ENCODE results near the gene TBC1D13. TPM values are rescaled to one million over a fixed set of nuclear protein-coding genes. Genes with fewer than 3 reads are reported as not detected.

Gene TBC1D13
- total and polyA plus RNA-seq, 2 of the 4 experiments (the other 2 are of a cell fraction), result 9.1 to 26.4 TPM

DNA sequence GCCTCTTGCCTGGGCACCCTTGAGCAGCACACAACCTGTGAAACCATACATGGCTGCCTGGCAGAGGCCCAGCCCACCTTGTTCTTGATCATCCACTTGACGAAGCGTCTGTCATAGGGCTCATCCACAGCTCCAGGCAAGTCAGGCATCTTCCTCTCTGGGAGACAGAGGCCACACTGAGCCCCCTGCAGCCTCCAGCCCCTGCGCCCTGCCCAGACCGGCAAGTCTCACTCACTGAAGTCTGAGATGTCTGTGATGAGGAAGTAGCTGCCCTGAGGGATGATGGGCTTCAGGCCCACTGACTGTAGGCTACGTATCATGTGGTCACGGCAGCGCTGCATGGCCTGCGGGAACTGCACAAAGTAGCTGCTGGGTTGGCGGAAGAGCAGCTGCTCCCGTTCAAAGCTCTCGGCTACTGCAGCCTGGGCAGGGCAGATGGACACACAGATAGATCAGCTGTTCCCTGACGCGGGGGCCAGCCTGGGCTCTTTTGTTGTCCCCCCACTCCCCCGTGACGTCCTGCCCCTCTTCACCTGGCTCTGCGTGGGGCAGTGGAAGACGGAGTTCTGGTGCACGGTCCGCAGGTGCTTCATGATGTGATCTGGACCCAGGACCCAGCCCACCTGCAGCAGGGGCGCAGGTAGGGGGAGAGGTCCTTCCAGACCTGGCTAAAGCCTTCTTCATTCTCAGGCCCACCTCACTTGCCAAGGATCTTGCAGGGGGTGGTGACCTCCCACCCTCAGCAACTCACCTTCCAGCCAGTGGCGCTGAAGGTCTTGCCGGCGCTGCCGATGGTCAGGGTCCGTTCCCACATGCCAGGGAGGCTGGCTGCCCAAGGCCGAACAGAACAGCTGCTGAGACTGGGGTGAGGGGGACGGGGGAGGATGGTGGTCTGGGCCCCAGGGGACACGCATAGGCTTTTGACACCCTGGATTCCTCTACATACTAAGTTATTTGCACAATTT, 48.5 kb downstream of the TBC1D13 start:
- no peak overlapping the region for H2BK5ac ChIP-seq (ENCODE audit: low read depth, low read length, poor library complexity, severe bottlenecking)
- dilution Hi-C loops (cut with HindIII; ENCODE audit: low sequenced_read_pairs, unreplicated experiment), result no loop called here
- peaks cover 5% of the 10 kb centered on the region; the same call in 1 of the 2 replicates for H3K36me3 ChIP-seq (ENCODE audit: control insufficient read depth, insufficient read depth, low read length)
- no peak overlapping the region for H4K8ac ChIP-seq (ENCODE audit: low read depth in 2 of 2, low read length in 2 of 2)
- no peak overlapping the region for H3K27ac ChIP-seq (ENCODE audit: insufficient read depth, low read length)
- no peak overlapping the region for H3K14ac ChIP-seq (replicated peaks; ENCODE audit: low read depth, low read length)
- ChIA-PET POLR2A (ENCODE audit: unreplicated experiment) (no interaction called here), CTCF (no interaction called here)
- H2BK15ac ChIP-seq (ENCODE audit: low read depth, low read length), result no peak overlapping the region
- H3K56ac ChIP-seq (ENCODE audit: extremely low read depth, insufficient read depth, low read length), result no peak overlapping the region
- 99% methylated on average over 9 of the region's 28 CpGs; no CpG with 5 or more reads in 1 of the 2 experiments for WGBS, 2 experiments (ENCODE audit: extremely low coverage in 2 of 2, insufficient read length in 1 of 2)
- no peak overlapping the region for H3K4me2 ChIP-seq (ENCODE audit: low read depth, low read length)
- no peaks in the 10 kb centered on the region for H3K27me3 ChIP-seq (ENCODE audit: control insufficient read depth, insufficient read depth, low read length)
- no peaks in the 10 kb centered on the region for H3K9me3 ChIP-seq (ENCODE audit: control insufficient read depth, insufficient read depth, low read length)
- no peak overlapping the region for H2AFZ ChIP-seq (replicated peaks; ENCODE audit: low read length, poor library complexity)
- H3K79me1 ChIP-seq (ENCODE audit: low read depth in 1 of 2, low read length in 2 of 2), result no peaks in the 10 kb centered on the region
- TF ChIP-seq, protein P1, sequence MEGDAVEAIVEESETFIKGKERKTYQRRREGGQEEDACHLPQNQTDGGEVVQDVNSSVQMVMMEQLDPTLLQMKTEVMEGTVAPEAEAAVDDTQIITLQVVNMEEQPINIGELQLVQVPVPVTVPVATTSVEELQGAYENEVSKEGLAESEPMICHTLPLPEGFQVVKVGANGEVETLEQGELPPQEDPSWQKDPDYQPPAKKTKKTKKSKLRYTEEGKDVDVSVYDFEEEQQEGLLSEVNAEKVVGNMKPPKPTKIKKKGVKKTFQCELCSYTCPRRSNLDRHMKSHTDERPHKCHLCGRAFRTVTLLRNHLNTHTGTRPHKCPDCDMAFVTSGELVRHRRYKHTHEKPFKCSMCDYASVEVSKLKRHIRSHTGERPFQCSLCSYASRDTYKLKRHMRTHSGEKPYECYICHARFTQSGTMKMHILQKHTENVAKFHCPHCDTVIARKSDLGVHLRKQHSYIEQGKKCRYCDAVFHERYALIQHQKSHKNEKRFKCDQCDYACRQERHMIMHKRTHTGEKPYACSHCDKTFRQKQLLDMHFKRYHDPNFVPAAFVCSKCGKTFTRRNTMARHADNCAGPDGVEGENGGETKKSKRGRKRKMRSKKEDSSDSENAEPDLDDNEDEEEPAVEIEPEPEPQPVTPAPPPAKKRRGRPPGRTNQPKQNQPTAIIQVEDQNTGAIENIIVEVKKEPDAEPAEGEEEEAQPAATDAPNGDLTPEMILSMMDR (conservative IDR thresholded peaks at IDR 0.05; ENCODE audit: low read depth, low read length), result no peak
- TF ChIP-seq, protein P2, sequence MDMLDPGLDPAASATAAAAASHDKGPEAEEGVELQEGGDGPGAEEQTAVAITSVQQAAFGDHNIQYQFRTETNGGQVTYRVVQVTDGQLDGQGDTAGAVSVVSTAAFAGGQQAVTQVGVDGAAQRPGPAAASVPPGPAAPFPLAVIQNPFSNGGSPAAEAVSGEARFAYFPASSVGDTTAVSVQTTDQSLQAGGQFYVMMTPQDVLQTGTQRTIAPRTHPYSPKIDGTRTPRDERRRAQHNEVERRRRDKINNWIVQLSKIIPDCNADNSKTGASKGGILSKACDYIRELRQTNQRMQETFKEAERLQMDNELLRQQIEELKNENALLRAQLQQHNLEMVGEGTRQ (IDR thresholded peaks at IDR 0.05; ENCODE audit: low read depth, low read length), result no peak
- TF ChIP-seq RFX5 (IDR thresholded peaks at IDR 0.05; ENCODE audit: low read depth, low read length), result no peak
- TF ChIP-seq MAZ (IDR thresholded peaks at IDR 0.05; ENCODE audit: borderline replicate concordance, low read depth, low read length), result no peak
- TF ChIP-seq RAD21 (IDR thresholded peaks at IDR 0.05; ENCODE audit: low read length), result no peak
- no peak for TF ChIP-seq NFE2L2 (IDR thresholded peaks at IDR 0.05; ENCODE audit: low read depth, low read length)
- TF ChIP-seq SMC3 (IDR thresholded peaks at IDR 0.05; ENCODE audit: low read depth, low read length), result no peak
- TF ChIP-seq ELK1 (IDR thresholded peaks at IDR 0.05; ENCODE audit: borderline replicate concordance, low read depth, low read length), result no peak
- no peak for TF ChIP-seq POLR2A (IDR thresholded peaks at IDR 0.05; ENCODE audit: low read depth, low read length)
- no peak for TF ChIP-seq RCOR1 (IDR thresholded peaks at IDR 0.05; ENCODE audit: insufficient replicate concordance, low read length)
- TF ChIP-seq FOS (IDR thresholded peaks at IDR 0.05; ENCODE audit: low read depth, low read length), result no peak
- TF ChIP-seq MAFK (IDR thresholded peaks at IDR 0.05; ENCODE audit: low read depth, low read length), result no peak
- no peak for TF ChIP-seq BHLHE40 (IDR thresholded peaks at IDR 0.05; ENCODE audit: low read depth, low read length)
- H3K18ac ChIP-seq (ENCODE audit: low read depth, low read length), result no peak overlapping the region
- no peak overlapping the region for H2BK20ac ChIP-seq (ENCODE audit: low read depth, low read length)
- H4K20me1 ChIP-seq (ENCODE audit: insufficient read depth, low read length), result no peaks in the 10 kb centered on the region
- H3K4me3 ChIP-seq (ENCODE audit: insufficient read depth, low read depth, low read length), result no peak overlapping the region
- H4K91ac ChIP-seq (ENCODE audit: insufficient read depth, low read depth, low read length), result no peak overlapping the region
- H3K4ac ChIP-seq (ENCODE audit: low read depth, low read length), result no peak overlapping the region
- intact Hi-C loops (cut with micrococcal nuclease), result no loop called here
- BruUV-seq (replicated peaks), result no TSS peak
- ATAC-seq (ENCODE audit: low read depth), result no peak
- DNase-seq, result no peak
- in situ Hi-C loops (cut with MboI; ENCODE audit: low sequenced_read_pairs), result no loop called here
- no peaks in the 10 kb centered on the region for H3K4me1 ChIP-seq (ENCODE audit: control insufficient read depth, insufficient read depth, low read length)
- 0 out of 2 replicates have a peak, but pooled peaks cover 6% of the 10 kb centered on the region for H3K9me1 ChIP-seq (ENCODE audit: insufficient read depth, low read length)
- no peak overlapping the region for H3K23ac ChIP-seq (ENCODE audit: low read depth, low read length)
- no peak overlapping the region for H2BK120ac ChIP-seq (ENCODE audit: low read depth, low read length)
- H2AK5ac ChIP-seq (ENCODE audit: low read depth, low read length), result no peak overlapping the region
- no peak overlapping the region for H2AK9ac ChIP-seq (replicated peaks; ENCODE audit: low read depth, low read length, poor library complexity)
- no peak overlapping the region for H3K9ac ChIP-seq (ENCODE audit: low read depth, low read length)
- H4K5ac ChIP-seq (ENCODE audit: low read depth, low read length), result no peak overlapping the region

All from IMR-90 (cell line).